Gastroesophageal sphincter (tissue), 3 donors: ENCODE results near the gene CEP41.

ENCODE experiments used
- CTCF ChIP-seq, 4 experiments: fragments of 200-600 bp in 2 of 4; fragments of 450-650 bp in 2 of 4; sonication (generic) in 1 of 4; IDR thresholded peaks; one replicate each; pipeline ENCODE4 v1.5.1; 2017 to 2019; ENCODE audit warnings: antibody characterized with exemption in 4 of 4, mild to moderate bottlenecking in 2 of 4, moderate library complexity in 2 of 4
- EP300 ChIP-seq: sonication (generic); formaldehyde crosslinking; IDR thresholded peaks from one replicate; pipeline ENCODE4 v1.6.1; 2017; ENCODE audit warnings: antibody characterized with exemption, mild to moderate bottlenecking
- POLR2A ChIP-seq, 2 donors: fragments of 450-650 bp; IDR thresholded peaks; one replicate each; pipeline ENCODE4 v1.6.1; 2017; ENCODE audit warnings: antibody characterized with exemption in 2 of 2, mild to moderate bottlenecking in 2 of 2, moderate library complexity in 1 of 2

DNA sequence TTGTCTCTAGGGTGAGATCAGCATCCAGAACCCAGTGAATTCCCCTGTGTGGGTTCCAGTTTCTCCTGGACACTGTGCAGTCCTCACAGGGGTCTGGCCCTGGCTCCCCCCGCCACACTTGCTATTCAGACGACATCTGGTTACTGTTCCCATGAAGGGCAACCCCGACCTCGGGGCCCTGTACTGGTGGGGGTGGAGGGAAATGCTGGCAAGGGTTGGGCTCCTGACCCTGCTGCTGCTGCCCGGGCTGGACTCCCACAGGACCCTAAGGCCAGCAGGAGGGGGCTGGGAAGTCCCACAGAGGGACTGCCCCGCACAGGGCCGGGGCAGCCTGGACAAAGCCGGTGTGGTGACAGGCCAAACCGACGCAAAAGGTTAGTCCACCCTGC is 61.3 kb downstream of the CEP41 start:
- TF ChIP-seq CTCF (IDR thresholded peaks at IDR 0.05) (no peak), POLR2A (IDR thresholded peaks at IDR 0.05) (no peak), EP300 (no peak)
